GM10248 (cell line): ENCODE measurements around the gene TTLL7.

Experiments
- CTCF ChIA-PET: fragments of 300-600 bp; sonication (Branson Sonifier 250); formaldehyde crosslinking; extraction: SDS; loops from one replicate; lab custom pipeline; 2021; ENCODE audit warnings: antibody characterized with exemption; lab: Yijun Ruan, JAX
- POLR2A ChIA-PET: fragments of 350-650 bp; sonication (Branson Sonifier 250); formaldehyde crosslinking; extraction: SDS; loops from one replicate; lab custom pipeline; 2020; ENCODE audit warnings: antibody characterized with exemption; lab: Yijun Ruan, JAX
- DNase-seq: peaks from one replicate; pipeline ENCODE4 v3.0.0; 2012; ENCODE audit errors: extremely low spot score
- TF ChIP-seq, protein P1 (sequence below): IDR thresholded peaks from 2 replicates; pipeline ENCODE4 v1.5.1; 2012; ENCODE audit warnings: mild to moderate bottlenecking, low read depth; ENCODE audit errors: extremely low read depth, missing control alignments, control extremely low read depth

The TTLL7 gene

DNA sequence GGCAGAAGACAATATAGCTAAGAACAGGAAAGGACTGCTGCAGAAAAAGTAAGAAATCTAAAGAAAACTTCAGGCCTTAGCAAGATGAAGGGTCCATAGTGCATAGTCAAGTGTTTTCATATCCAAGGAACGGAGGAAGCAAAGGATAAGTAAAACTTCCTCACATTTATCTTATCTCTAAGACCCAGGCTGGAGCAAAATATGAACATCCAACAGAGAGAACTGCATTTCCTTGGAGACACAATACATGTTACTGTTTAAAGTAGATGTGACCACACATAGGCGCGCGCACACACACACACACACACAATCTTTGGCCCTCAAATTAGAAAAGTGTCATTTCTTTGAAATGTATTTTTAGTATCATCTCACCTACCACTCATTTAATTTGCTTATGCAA, 66.7 kb downstream of the TTLL7 start:
- TF ChIP-seq, protein P1, sequence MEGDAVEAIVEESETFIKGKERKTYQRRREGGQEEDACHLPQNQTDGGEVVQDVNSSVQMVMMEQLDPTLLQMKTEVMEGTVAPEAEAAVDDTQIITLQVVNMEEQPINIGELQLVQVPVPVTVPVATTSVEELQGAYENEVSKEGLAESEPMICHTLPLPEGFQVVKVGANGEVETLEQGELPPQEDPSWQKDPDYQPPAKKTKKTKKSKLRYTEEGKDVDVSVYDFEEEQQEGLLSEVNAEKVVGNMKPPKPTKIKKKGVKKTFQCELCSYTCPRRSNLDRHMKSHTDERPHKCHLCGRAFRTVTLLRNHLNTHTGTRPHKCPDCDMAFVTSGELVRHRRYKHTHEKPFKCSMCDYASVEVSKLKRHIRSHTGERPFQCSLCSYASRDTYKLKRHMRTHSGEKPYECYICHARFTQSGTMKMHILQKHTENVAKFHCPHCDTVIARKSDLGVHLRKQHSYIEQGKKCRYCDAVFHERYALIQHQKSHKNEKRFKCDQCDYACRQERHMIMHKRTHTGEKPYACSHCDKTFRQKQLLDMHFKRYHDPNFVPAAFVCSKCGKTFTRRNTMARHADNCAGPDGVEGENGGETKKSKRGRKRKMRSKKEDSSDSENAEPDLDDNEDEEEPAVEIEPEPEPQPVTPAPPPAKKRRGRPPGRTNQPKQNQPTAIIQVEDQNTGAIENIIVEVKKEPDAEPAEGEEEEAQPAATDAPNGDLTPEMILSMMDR = no peak
- ChIA-PET CTCF (interaction anchor here (0.7 to 3.4 kb wide), 12 partner anchors 10 to 840 kb away, joined by 3 to 44 read pairs (median 4); partner anchors contain the start of gene PRKACB), POLR2A (no interaction called here)
- no peak for DNase-seq

DNA sequence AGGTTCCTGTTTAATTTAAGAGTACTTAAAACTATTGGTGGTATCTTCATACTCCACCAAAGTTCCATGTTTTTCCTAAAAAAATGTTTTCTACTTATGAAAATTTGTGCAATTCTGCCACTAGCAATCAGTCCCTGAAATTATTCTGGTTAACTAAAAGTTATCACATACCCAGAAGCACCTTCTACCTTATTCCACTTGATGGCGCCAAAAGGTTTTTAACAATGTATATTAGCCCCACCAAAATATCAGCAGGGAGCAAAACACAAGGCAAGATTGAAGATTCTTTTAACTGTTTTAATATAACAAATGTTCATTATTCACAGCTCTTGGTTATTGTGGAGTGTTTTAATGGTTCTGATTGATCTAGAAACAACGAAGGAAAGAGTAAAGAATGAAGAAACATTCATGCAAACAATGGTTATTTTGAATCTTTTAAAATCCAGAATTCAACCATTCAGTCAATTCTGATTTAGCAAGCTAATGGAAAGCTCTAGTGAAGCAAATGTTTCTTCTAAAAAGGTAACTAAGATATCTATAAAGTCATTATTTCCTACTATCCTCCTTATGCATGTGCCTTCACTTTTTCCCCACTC, 67.2 kb downstream of the TTLL7 start:
- ChIA-PET CTCF (interaction anchor here (0.7 to 3.4 kb wide), 14 partner anchors 8 to 840 kb away, joined by 3 to 44 read pairs (median 4); partner anchors contain the start of gene PRKACB), POLR2A (no interaction called here)
- DNase-seq = peak; percentile 37
- TF ChIP-seq, protein P1 = peak; percentile 55

DNA sequence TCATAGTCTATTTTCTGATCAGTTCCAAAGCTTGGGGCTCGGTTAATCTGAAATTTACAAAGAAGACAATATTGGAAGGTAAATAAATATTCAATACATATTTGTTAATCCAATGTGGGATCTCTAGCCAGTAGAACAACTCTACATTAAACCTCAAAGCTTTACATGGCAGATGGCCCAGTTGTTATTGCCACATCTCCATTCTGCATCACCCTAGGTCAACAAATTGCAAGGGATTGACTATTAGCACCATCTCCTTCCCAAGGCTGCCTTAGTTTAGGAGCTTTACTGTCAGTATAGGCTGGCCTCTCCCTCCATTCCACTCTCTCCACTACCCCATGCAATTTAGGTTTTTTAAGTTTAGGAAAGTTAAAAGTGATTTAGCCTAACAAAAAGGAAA, 69.7 kb downstream of the TTLL7 start:
- POLR2A ChIA-PET = no interaction called here
- CTCF ChIA-PET = interaction anchor here (0.9 to 2.6 kb wide), 6 partner anchors 13 to 824 kb away, joined by 3 to 22 read pairs (median 6); no protein-coding TSS in a partner anchor
- TF ChIP-seq, protein P1 = no peak
- DNase-seq = no peak

DNA sequence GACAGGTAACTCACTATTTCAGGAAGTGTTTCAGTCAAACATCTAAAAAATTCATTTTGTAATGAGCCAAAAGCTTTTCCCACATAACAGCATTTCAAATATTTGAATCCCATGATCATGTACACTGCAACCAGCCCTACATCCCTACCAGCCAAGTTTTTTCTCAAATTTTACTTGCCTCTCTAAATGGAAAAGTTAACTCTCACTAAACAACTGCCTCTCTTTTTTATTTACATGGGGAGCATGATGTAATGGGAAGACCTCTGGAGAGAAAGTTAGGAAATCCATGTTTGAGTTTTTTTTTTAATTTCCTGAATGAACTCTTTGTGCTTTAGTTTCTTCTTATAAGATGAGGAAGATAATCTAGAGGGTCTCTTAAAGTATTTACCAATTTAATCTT, 70.5 kb downstream of the TTLL7 start:
- TF ChIP-seq, protein P1 = no peak
- ChIA-PET POLR2A (no interaction called here), CTCF (interaction anchor here (1.3 to 2.2 kb wide), 4 partner anchors 12 to 505 kb away, joined by 4 to 8 read pairs (median 5); no protein-coding TSS in a partner anchor)
- no peak for DNase-seq

DNA sequence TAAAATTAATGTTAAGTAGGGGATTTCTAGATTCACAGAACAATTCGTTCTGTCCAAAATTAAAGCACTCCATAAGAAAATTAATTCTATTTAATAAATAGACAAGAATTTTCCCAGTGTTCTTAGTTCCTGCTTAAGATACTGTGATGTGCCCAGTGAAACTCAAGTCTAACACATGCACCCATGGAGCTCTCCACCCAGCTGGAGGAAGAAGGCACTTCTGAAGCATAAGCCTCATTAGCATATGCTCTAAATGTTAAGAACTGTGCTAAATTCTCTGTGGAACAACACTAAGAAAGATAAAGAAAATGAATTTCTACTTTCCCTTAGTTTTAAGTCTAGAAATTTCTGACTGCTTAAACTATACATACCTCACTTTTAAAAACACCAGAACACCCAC, 71.2 kb downstream of the TTLL7 start:
- no peak for DNase-seq
- POLR2A ChIA-PET = no interaction called here
- TF ChIP-seq, protein P1 = no peak
- CTCF ChIA-PET = interaction anchor here (0.8 to 2.2 kb wide), 7 partner anchors 9 to 845 kb away, joined by 3 to 8 read pairs (median 4); no protein-coding TSS in a partner anchor

DNA sequence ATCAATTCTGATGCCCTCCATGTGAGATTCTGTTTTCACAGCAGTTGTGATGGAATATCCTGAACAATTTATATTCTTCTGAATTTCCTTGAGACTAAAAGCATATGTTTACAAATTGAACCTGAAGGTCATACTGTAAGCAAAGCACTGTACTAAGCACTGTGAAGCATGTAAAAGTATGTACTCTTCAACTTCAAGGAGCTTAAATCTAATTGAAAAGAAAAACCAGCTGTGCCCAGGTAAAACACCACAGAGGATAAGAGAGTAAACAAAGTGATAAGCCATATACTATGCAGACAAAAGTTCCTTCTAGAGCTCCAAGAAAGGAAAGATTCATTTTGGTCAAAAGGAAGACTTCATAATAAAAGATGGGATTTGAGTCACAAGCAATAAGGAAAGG, 71.9 kb downstream of the TTLL7 start:
- ChIA-PET CTCF (interaction anchor here (0.8 to 2.2 kb wide), 5 partner anchors 13 to 845 kb away, joined by 3 to 8 read pairs (median 4); no protein-coding TSS in a partner anchor), POLR2A (no interaction called here)
- TF ChIP-seq, protein P1 = no peak
- no peak for DNase-seq
